Measurements from ENCODE around the gene CNTNAP5.

- TF ChIP-seq POLR2A (IDR thresholded peaks at IDR 0.05; ENCODE audit: low read depth, low read length) (no peak), CTCF (conservative IDR thresholded peaks at IDR 0.05; ENCODE audit: low read depth, low read length) (no peak), SMC3 (IDR thresholded peaks at IDR 0.05; ENCODE audit: low read depth, low read length) (no peak), ELK1 (IDR thresholded peaks at IDR 0.05; ENCODE audit: borderline replicate concordance, low read depth, low read length) (no peak), BHLHE40 (IDR thresholded peaks at IDR 0.05; ENCODE audit: low read depth, low read length) (no peak)
Observed at GRCh38 chr2:124025891-124026434, 876 bp downstream of the CNTNAP5 start.

Data from IMR-90 (cell line).